ENCODE measurements around the gene GGACT.

Gene GGACT

DNA sequence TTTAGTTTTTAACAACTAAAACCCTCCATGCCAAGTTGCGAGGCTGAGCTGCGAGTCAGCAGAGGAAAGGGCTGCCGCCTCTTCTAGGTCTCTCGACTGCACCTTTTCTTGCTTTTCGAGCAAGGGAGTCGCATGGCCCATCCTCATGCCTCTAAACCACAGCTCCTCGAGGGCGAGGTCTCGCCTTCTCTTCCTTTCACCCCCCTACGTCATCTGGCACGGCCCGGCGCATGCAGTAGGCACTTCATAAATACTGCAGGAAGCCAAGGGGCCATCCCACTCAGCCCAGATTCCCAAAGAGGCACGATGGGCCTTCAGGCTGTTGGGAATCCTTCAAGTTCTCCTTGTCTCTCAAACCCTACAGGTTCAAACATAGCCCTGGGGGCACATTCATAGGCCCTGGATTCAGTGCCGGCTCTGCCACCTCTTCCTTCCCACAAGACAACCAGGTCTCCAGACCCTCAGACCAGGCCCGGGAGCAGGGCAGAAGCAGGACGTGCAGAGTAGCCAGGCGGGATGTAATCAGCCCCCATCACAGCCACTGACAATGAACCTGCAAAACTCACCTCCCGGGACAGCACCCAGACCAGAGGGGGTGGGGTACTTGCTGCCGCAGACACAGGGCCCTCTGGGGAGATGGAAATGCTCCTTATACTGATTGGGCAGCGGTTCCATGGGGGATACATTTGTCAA is 41.7 kb downstream of the GGACT start:
- DNase-seq, result no peak

DNA sequence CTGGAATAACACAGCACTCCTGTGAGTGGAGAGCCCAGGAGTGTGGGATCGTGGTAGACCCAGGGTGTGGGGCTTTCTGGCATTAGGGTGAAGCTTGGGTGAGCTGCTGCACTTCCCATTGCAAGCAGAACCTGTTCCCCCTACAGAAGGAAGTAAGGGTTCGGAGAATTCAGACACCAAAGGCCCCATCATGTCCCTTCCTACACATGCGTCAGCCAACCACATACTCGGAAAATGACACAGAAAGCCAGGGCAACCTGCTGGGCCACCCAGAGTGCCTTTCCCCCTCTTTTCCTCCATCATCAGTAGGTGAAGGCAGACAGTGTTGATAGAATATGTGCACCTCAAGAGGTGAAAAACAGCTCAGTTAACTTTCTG is 42.9 kb downstream of the GGACT start:
- no peak for DNase-seq

DNA sequence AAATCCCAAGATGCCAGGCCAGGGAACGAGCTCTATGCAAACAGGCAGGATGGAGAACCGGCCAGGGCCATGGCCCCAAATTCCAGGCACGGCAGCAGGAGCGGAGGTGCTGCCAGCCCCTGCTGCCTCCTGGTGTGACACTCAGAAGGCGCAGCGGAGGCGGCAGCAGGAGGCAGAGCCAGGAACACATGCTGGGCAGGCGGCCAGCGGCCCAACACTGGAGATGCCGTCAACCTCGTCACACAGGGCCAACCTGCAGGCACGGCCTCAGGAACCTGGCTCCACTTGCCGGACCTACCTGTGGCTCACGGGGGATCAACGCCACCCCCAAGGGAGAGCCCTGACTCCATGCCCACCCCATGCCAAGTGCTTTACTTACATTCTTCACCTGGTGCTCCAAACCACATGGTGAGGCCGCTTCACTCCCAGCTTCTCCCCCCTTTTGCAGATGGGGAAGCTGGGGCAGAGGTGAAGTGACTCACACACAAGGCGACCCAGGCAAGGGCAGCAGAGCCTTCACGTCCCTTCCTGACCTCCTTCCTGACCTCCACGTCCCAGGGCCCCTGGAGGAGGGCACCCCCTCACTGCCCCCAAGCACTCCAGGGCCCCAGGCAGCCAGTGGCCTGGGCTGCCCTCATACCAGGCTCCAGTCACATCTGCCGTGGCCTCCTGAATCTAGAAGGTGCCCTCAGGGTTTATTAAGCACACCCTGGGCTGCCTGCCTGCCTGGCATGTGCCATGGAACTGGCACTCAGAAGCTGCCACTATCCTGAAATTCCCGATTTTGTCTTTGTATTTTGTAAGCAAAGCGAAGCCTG is 43.5 kb downstream of the GGACT start:
- DNase-seq, result no peak

GRCh38 chr13:100543872-100544602 is 44.6 kb downstream of the GGACT start:
- no peak for DNase-seq

DNA sequence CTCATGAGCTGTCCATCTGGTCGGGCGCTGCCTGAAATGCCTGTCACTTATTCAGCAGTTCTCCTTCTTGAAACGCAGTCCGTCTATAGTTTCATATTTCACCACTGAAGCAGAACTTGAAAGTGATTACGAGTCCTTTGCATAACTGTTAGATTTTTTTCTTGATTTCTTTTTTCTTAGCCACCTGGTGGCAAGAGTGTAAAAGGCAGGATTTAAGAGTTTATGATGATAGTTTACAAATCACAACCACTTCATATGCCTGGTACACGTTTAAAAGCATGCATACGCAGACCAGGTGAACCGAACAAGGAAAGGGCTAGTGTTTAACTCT is 45.8 kb downstream of the GGACT start:
- DNase-seq, result no peak

- no peak for DNase-seq
Measured at GRCh38 chr13:100541897-100542825, 46.4 kb downstream of the GGACT start.

DNA sequence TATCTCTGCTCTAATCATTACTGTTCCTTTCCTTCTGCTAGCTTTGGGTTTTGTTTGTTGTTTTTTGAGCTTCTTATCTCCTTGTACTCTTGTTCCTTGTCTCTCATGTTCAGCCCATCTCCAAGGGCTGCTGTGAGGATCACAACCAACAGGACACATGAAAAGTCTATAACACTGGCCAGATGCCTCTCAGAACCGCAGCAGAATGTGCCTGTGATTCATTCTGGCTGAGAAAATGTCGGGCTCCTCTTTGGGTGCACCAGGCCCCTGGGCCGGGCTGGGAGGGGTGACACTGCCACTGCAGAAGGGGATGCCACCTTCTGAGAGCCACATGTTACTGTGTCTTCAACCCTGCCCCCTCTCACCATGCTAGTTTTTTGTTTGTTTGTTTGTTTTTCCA is 48.0 kb downstream of the GGACT start:
- DNase-seq, result no peak

GRCh38 chr13:100537951-100538462 is 50.6 kb downstream of the GGACT start:
- no peak for DNase-seq

GRCh38 chr13:100537486-100537885 is 51.1 kb downstream of the GGACT start:
- DNase-seq, result no peak

DNA sequence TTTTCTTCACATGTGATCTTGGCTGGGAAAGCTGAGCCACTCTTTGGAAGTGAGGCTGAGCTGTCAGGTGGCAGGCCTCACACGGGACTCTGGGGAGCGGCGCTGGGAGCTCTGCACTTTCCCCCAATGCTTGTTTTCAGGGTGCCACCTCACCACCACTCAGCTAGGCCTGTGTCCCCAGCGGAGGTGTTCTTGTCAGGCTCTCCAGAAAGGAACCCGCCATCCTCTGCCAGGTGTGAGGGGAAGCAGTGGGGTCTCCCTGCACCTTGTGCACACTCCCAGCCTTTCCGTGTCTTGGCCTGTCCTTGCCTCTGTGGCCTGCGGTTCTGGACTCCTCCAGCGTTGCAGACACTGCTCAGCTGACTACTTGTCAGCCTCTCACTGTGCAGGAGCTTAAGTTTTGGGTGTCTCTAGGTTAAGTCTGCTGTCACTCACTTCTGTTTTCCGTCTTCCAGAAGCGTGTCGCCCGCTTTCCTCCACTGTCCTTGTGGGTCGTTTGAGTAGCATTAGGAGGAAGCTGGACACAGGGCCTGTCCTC is 51.9 kb downstream of the GGACT start:
- DNase-seq, result no peak

DNA sequence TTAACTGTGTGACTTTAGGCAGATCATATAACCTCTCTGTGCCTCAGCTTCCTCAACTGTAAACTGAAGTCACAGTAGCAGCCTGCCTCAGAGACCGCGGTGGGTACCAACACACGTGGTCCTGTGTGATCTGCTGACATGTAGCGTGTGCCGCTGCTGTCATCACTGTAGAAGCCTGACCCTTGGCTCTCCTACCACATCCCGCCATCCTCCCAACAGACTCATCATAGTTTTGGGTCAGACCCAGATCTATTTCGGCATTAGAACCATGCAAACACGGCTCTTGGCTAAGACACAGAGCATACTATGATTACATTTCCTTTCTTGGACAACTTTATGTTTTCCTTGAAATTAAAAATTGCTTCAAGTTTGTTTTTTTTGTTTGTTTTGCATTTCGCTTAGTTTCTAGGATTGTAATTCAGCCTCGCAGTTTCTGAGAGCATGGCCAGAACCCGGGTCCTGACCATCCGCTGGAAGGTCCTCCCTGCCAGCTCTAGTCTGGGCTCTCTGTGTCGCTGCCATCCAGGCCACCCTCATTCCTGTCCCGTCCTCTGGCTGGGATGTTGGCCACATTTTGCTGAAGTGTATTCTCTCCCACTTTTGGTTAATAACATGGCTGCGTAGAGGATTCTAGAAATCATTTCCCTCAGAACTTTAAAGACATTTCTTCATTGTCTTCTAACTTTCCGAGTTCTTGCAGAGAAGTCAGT is 53.0 kb downstream of the GGACT start:
- no peak for DNase-seq

GRCh38 chr13:100534911-100535310 is 53.7 kb downstream of the GGACT start:
- DNase-seq, result no peak

- no peak for DNase-seq
Measured at GRCh38 chr13:100534147-100534843, 54.3 kb downstream of the GGACT start.

DNA sequence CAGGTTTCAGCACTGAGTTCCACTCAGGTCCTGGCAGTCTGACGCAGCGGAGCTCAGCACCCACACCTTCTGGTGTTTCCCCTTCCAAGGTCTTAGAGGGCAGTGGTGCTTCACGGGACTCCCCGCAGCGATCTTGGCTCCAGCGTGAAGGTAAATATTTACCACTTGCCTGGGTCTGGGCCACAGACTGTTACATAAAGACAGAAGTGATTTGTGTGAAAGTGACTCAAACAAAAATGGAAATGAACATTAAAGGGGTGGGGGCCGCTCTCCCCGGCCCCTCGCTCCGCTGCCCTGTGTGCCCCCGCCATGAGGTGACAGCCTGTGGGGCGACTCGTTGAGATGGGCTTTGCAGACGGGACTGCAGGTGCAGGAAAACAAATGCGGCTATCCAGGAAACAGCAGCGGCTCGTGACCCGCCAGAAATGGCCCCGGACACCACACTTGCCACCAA is 55.0 kb downstream of the GGACT start:
- DNase-seq, result no peak

- no peak for DNase-seq
Measured at GRCh38 chr13:100532836-100533435, 55.7 kb downstream of the GGACT start.

DNA sequence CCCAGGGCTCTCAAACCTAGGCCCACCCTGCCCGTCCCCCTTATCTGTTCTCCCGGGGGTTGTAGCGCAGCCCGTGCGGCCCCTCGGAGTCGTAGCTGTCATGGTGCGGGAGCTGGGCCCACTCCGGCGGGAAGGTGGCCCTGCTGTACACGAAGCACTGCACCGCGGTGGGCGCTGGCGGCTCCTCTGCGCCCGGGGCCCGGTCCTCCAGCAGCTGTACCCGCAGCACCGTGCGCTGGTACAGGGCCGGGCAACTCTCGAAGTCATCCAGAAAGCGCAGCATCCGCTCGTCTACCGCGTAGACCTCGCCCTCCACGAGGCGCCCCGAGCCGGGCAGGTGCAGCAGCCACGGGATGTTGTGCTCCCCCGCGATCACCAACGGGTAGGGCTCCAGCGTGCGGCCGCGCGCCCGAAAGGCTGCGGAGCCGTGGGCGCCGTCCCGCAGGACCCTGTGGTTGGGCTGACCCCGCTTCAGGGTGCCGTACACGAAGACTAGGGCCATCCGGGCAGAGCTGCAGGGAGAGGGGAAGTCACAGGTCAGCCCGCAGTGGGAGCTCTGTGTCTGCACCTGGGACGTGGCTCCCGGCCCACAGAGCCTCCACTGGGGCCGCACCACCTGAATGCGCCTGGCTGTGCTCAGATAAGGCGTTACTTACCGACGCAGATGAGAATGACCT is 56.4 kb downstream of the GGACT start:
- no peak for DNase-seq

DNA sequence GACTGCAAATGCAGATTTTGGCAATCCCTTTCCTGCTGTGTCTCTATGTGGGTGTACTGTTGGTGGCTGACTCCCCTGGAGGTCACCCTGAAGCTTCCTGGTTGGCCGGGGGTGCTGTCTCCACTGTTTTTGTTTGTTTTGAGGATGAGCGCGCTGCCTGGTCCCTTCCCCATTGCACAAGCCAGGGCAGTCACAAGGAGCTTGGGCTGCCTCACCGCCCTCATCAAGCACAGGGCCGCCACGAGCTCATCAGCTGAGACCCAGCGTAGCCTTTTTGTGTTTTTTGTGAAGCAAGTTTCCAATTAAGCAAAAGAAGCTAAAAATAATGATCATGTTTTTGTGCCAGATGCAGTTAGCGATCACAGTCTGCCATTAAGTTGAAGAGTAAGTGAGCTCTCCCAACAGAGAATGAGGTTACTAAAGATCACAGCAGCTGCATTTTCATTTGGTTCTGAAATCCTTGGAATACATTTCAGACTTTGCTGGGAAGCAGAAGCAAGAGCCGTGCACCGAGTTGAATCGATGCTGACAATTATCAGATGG is 57.8 kb downstream of the GGACT start:
- no peak for DNase-seq

GRCh38 chr13:100529666-100530377 is 58.8 kb downstream of the GGACT start:
- no peak for DNase-seq

DNA sequence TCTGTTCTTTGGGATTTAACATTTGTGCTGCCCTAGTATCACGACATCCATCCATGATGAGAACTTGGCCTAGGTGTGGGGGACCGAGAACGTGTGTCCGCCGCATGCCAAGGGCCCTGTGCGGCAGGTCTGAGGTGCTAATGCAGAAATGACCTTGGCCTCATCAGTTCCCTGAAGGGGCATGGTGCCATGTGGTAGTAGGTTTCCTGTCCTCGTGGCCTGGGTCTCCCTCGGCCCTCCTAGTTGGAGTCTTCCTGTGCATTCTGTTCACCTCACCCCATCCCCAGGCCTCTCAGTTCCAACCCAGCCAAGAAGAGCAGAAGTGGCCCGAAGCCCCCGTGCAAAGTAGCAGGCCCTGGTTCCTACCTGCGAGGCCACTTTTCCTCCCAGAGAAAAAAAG is 59.8 kb downstream of the GGACT start:
- no peak for DNase-seq
